GM21528 (cell line): ENCODE measurements around the gene OLR1.
"Not testable (repeated sequence)": the region's sequence is repeated elsewhere in the genome, so short reads cannot be mapped to it uniquely, and the experiment has no call there.

ENCODE experiments used
- ATAC-seq: cut with Tn5 transposase; IDR thresholded peaks from one replicate; pipeline ENCODE4 v1.9.1; 2021; ENCODE audit warnings: mild to moderate bottlenecking, moderate library complexity; ENCODE audit not compliant: unreplicated experiment, low FRiP score

Gene OLR1

GRCh38 chr12:10171973-10172728 lies at the start of gene OLR1:
OLR1 (minus strand) TSS chr12:10172132; CDS start chr12:10172077, 55 bp downstream.
- ATAC-seq: no peak

DNA sequence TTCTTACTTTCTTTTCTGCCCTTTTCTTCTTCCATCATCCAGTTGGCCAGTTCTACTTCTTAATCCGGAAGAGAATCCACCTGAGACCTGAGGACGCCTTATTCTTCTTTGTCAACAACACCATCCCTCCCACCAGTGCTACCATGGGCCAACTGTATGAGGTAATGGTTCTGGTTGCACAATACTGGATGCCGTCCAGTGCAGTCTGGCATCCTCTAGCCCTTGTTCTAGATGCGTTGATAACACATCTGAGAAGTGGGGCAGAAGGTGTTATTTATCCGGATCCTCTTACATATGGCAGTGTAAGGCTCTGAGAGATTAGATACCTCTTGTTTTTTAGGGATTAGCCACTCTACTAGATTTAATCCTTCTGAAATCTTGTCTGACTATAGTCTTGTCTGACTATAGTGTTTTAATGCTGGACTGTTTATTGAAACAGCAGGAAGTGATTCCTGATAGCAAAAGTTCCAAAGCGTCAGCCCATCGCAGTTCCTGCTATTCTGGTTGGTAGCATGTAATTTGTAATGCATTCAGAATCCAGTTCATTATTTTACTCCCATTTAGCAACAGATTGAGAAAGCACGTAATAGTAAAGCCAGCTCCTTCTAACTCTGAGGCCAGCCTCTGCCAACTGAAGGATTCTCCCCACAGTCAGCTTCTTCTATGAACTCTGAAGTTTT lies 48.6 kb upstream of the OLR1 start:
- no peak for ATAC-seq

DNA sequence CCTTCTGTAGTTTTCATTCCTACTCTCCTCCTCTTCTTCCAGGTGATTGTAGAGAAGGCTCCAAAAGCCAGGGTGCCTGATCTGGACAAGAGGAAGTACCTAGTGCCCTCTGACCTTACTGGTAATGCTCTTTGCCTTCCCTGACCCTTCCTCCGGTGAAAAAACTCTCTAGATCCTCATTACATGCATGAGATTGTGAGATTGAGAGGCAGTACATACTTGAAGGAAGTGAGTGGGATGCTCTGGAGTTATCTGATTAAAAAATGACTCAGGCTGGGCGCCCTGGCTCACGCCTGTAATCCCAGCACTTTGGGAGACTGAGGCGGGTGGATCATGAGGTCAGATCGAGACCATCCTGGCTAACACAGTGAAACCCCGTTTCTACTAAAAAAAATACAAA lies 46.1 kb upstream of the OLR1 start:
- no peak for ATAC-seq

DNA sequence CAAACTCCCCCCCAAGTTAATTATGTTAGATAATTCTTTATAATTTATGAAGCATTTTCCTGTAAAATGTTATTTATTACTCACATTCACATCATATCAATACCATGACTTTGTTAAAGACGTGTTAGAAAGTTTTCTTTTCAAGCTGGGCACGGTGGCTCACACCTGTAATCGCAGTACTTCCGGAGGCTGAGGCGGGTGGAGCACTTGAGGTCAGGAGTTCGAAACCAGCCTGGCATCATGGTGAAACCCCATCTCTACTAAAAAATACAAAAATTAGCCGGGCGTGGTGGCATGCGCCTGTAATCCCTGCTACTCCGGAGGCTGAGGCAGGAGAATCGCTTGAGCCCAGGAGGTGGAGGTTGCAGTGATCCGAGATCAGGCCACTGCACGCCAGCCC lies 44.0 kb upstream of the OLR1 start:
- not testable (repeated sequence) for ATAC-seq

DNA sequence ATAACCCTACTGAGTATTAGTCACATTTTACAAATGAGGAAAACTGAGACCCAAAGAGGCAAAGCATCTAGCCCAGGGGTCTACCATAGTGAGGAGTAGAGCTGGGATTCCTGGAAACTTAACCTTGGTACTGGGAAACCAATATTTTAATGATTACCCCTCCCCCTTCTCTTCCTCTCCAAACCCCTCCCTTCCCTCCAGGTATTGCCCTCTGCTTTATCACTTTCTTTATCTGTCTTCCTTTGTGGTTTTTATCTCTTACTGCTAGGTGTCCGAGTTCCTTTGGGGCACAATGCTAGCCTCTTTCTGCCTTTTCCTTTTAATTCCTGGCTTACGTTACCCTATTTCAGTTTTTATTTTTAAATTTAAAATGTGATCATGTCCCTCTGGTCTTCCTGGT lies 43.5 kb upstream of the OLR1 start:
- no peak for ATAC-seq

- no peak for ATAC-seq
These were observed 42.9 kb upstream of the OLR1 start for GRCh38 chr12:10214895-10215267.

GRCh38 chr12:10214136-10214894 lies 42.4 kb upstream of the OLR1 start:
- no peak for ATAC-seq

DNA sequence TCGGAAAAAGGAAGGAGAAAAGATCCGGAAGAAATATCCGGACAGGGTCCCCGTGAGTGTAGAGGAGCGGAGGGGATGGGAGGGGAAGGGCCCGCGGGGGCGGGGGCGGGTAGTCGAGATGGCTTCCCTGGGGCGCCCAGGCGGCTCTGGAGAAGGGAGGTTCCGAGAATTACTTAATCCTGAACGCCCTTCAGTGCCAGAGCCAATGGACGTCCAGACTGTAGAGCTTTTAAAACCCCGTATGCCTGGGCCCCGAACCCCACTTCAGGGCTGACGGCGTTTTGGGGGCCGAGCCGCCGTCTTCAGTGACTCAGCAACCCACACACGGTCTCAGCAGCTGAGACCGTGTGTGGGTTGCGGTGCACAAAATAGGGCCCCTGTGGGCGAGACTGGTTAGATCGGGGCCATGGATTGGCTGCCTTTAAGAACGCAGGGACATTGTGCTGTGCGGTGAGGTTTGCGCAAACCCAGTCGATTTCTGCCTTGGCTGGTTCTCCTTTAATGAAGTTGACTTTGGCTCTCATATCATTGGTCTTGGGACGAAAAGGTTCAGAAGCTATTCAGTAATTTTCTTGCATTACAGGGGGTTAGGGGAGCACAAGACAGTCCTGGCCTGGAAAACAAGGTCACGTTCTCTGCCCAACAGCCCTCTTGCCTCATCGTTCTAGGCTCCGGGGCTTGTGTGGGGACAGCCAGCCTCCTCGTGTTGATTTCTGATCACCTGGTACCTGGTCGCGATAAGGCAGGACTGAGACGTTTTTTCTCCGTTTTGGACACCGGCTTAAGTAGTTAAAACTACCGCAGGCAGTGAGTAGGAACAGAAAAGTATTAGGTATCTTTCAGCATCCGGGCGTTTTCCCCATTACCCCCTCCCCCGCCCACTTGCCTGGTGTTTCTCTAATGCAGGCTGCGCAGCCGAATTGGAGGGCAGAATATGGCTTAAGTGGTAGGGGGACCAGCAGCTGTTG lies 41.5 kb upstream of the OLR1 start:
- ATAC-seq: peak; percentile 60

- peak; percentile 75 for ATAC-seq
These were observed 40.8 kb upstream of the OLR1 start, which contains the start of gene GABARAPL1 for GRCh38 chr12:10212739-10213131. GABARAPL1 (plus strand) TSS chr12:10212877; CDS start chr12:10213130, 253 bp downstream.

DNA sequence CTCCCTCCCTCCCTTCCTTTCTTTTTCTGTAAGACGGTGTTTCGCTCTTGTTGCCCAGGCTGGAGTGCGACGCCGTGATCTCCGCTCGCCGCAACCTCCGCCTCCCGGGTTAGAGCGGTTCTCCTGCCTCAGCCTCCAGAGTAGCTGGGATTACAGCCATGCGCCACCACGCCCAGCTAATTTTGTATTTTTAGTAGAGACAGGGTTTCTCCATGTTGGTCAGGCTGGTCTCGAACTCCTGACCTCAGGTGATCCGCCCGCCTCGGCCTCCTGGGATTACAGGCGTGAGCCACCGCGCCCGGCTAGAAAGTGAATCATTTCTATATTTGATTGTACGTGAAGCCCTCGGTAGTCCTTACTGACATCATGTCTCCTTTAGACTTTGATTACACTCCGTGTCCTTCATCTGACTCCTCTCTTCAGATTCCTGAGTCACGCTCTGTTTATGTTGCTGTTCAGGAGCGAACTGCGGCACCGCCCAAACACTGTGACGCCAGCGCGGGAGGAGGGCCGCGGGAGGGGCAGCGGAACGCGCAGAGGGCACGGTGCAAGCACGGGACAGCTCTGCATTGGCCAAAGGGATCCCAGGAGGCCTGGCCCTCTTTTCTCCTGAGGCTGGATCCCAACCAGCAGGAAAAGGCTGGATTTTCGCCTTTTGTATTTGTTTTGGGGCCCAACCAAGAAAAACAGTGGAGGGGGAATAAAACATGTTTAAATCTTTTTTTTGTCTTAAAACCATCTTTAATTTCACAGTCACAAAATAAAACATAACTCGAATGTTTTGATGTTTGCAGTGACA lies 40.2 kb upstream of the OLR1 start:
- peak; percentile 73 for ATAC-seq

- no peak for ATAC-seq
These were observed 39.4 kb upstream of the OLR1 start for GRCh38 chr12:10211101-10211939.

- ATAC-seq: no peak
These were observed 38.3 kb upstream of the OLR1 start for GRCh38 chr12:10210225-10210624.

- no peak for ATAC-seq
These were observed 35.2 kb upstream of the OLR1 start for GRCh38 chr12:10207136-10207535.

GRCh38 chr12:10205220-10205807 lies 33.4 kb upstream of the OLR1 start:
- no peak for ATAC-seq

GRCh38 chr12:10204495-10204894 lies 32.6 kb upstream of the OLR1 start:
- ATAC-seq: not testable (repeated sequence)

DNA sequence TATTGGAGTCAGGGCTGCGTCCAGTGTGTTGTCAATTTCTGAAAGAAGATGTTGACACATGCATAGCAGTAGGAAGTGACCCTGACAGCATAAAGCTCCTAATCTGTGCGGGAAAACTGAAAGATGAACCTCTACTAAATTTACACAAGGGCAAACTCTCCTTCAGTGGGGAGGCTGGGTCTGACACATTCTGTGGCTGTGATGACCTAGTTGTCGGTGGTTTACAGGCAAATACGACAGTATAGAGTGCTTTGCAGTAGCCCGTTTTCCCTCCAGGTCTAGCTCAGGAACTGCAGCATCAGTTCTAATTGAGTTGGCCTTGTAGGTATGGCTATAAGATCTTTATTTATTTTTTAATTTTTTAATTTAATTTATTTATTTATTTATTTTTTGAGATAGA lies 25.9 kb upstream of the OLR1 start:
- ATAC-seq: no peak

- peak; percentile 85 for ATAC-seq
These were observed 24.3 kb upstream of the OLR1 start for GRCh38 chr12:10196210-10196609.

GRCh38 chr12:10194160-10194670 lies 22.3 kb upstream of the OLR1 start:
- no peak for ATAC-seq
